Suppressor macrophage treated with lipopolysaccharide for 1 hour (primary cell): ENCODE data around the gene GRID2.

Experiments
- DNase-seq, 3 donors: peaks; one replicate each; pipeline ENCODE4 v3.0.0-alpha.2; 2020 to 2022

Gene GRID2

GRCh38 chr4:92988301-92988700 is 684.5 kb downstream of the GRID2 start:
- DNase-seq, result no peak

DNA sequence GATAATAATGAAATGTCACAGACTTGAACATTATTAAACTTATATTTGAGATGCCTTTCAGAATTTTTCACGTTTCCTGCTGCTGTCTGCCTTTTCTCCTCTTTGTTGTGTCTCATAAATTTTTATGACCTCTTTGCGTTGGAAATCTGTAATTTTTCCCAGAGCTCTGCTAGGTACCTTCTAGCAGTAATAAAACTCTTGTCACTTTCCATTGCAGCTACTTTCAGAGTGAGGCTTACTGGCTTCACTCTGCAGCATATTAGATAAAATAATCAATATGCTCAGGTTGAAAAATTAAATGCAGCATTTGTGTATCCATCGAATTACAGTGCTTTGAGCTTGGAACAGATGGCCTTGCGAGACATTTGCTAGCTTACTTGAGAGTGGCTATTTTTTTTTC is 689.0 kb downstream of the GRID2 start:
- no peak for DNase-seq

GRCh38 chr4:92994727-92995126 is 691.0 kb downstream of the GRID2 start:
- DNase-seq, result no peak

GRCh38 chr4:92996533-92996932 is 692.8 kb downstream of the GRID2 start:
- DNase-seq, result no peak

DNA sequence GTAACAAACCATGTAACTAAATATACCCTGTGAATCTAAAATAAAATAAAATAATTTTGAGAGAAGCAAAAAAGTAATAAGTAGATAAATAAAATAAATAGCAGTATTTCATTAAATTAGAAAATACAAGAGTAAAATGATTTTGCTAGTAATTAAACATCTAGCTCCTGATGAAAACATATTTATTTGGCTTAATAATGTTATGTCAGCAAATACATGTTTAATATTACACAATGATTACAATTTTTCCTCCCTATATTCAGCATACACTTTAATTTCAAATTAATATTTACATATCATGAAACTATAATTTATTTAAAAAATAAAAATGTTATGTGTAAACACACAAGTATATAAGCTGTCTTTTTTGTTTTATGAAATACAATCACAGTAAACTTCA is 697.1 kb downstream of the GRID2 start:
- no peak for DNase-seq

GRCh38 chr4:93002240-93002639 is 698.5 kb downstream of the GRID2 start:
- no peak for DNase-seq

DNA sequence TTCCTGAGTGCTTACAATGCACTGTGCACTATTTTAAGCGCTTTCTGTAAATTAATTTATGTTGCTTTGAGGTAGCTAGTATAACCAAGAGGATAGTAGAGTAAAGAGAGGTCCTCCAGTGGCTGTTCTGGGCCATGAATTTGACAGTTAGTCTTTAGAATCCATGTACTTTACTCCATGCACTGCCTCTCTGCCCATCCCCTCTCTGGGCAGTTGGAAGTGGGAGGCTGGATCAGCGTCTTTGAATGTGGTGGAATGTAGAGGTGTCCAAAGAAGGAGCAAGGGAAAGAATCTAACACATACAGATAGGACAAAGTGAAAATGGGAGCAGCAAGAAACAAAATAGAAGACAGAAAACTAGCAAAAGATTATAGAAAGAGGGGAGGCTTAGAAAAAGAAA is 712.6 kb downstream of the GRID2 start:
- DNase-seq, result no peak

DNA sequence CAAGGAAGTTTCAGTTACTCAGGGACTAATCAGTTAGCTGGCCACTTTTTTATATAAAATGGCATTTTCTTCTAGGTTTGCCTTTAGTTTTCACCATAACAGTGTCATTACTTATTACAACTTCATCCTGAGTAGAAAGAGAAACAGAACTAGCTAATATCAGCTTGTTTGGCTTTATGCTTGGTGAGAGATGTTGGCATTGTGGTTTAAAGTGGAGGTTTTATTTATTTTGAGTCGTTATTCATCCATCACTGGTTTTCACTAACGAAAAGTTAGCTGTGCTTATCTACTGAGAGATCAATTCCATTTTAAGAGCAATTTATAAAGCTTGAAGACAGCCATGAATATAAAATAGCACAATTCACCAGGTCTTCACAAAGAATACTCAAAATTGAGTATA is 714.5 kb downstream of the GRID2 start:
- no peak for DNase-seq

DNA sequence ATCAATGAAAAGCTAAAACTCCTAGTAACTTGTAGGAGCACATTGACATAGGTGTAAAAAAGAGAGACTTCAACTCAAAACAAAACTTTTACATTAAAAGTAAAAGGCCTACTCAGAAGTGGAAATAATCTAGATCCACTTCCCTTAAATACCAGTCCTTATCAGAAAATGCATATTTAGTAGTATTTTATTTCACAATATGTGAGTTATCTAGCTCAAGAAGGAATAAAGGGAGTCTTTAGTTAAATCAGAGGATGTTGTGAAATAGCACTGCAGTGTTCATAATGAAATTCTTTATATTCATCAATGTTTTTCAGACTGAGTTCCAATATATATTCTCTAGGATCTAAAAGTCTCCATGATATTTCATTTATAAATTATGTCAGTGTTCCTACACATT is 715.0 kb downstream of the GRID2 start:
- DNase-seq, result no peak

DNA sequence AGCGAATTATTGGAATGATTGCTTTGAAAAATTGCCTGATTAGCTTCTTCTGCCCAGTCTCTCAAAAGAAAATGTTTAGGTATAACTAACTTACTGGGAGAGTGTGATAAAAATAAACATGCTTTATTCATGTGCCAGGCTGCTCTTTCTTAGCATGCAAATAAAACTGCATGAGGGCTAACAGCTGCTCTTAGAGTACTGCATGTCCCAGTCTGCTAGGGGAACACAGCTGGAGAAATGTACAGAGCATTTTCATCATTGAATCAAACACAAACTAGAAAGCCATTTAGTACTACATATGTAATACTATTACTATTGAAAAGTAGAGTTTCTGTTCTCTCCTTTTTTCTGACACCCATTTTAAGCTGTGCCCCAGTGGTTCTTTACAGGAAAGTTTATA is 726.0 kb downstream of the GRID2 start:
- no peak for DNase-seq

- DNase-seq, result no peak
These were observed 726.9 kb downstream of the GRID2 start for GRCh38 chr4:93030670-93031069.

GRCh38 chr4:93031431-93032098 is 727.8 kb downstream of the GRID2 start:
- DNase-seq, result no peak

GRCh38 chr4:93042746-93043145 is 739.0 kb downstream of the GRID2 start:
- DNase-seq, result no peak

DNA sequence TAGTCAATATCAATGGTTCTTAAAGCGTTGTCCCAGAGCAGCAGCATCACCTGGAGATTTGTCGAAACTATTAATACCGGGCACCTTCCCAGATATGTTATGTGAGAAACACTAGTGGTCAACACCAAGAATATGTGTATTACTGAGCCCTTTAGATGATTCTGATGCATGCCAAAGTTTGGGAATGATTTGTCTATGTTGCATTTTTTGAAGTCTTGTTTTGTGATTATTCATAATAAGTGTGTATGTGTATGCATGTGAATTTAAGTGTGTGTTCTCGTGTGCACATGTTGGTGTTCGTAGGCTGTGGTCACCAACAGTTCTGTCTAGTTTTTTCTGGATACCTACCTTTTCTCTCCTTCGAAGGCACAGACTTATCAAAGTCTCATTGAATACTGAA is 749.4 kb downstream of the GRID2 start:
- no peak for DNase-seq

DNA sequence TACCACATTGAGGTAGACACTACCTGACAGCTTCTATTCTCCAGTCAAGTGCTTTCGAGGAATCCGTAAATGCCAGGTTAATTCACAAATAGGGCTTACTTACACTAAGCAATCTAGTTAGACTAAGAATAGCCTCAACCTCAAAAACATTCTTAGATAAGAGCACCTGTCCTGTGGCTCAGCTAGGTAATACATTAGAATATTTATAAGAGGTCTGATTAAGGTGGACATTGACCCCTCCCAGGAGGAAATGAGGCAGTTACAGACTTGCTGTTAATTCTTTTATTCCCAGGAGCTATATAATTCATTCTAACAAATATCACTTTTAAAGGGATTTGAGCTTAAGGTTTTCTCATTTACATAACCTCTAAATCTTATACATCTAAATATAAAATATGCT is 758.1 kb downstream of the GRID2 start:
- no peak for DNase-seq

GRCh38 chr4:93063325-93063724 is 759.6 kb downstream of the GRID2 start:
- DNase-seq, result no peak

DNA sequence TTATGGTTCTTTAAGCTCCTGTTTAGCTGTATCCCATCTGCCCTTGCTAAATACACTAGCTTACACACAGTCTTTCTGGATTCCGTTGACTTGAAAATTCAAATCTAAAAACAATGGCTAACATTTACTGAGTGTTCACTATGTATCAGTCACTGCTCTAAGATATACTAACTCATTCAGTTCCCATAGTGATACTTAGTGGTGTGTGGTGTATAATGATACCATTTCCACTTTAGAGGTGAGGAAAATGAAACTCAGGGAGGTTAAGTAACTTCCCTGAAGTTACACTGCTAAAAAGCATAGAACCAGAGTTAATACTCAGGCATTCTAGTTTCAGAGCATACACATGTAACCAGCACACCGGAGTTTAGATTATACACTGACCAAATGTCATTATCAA is 762.0 kb downstream of the GRID2 start:
- no peak for DNase-seq

- no peak for DNase-seq
These were observed 763.0 kb downstream of the GRID2 start for GRCh38 chr4:93066749-93067148.

- DNase-seq, result no peak
These were observed 768.5 kb downstream of the GRID2 start for GRCh38 chr4:93072292-93072691.

DNA sequence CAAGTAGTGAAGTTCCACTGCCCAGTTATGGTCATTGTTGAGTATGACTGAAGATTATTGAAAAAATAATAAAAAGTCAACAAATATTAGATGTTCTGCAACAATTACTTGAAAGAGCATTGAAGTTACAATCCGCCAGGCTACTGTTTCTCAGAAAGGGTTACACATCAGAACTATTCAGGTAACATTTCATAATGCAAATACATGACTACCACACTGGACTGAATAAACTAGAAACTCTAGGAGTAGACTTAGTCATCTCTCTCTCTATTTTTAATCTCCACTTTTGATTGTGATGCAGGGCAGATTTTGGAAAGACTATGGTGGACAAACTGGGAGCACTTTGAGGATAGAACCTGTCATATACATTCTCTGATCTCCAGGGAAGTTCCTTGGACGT is 776.5 kb downstream of the GRID2 start:
- no peak for DNase-seq

DNA sequence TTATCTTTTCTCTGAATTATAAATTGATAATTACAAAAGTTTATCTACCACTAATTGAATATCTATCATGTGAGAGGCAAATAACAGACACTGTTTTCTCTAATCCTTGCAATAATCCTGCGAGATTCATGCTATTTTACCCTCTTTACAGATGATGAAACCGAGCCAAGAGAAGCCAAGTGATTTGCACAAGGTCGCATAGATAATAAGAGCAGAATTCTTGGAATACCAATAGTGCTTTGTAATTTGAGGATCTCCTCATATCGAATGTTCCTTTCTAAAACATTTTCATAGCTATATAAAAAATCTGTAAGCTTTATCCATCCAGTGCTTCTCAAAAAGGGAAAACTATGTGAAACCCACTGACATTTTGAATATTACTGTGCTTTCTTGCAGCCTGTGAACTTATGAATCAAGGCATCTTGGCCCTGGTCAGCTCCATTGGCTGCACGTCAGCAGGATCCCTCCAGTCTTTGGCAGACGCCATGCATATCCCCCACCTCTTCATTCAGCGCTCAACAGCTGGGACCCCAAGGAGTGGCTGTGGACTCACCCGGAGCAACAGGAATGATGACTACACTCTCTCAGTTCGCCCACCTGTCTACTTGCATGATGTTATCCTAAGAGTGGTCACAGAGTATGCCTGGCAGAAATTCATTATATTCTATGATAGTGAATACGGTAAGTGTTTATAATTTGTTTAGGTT is 781.0 kb downstream of the GRID2 start:
- DNase-seq, result no peak

DNA sequence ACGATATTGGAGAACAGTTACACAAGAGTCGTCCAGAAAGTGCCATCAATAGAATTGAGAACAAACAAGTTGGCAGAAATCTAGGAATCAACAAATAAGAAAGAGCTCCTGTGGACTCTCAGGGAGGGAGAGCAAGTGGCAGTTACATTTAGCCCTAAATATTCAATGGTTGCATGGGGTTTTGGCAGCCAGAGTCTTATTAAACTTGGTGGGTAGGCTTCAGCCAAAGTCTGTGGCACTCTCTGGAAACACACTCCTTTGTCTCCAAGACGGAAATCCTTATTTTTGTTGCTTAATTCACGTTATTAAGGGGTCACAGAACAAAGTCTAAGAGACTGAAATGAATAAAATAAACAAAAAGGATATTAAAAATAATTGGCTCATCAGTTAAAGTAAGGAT is 782.6 kb downstream of the GRID2 start:
- DNase-seq, result no peak

- no peak for DNase-seq
These were observed 789.0 kb downstream of the GRID2 start for GRCh38 chr4:93092765-93093164.

GRCh38 chr4:93103042-93103441 is 799.3 kb downstream of the GRID2 start:
- no peak for DNase-seq

DNA sequence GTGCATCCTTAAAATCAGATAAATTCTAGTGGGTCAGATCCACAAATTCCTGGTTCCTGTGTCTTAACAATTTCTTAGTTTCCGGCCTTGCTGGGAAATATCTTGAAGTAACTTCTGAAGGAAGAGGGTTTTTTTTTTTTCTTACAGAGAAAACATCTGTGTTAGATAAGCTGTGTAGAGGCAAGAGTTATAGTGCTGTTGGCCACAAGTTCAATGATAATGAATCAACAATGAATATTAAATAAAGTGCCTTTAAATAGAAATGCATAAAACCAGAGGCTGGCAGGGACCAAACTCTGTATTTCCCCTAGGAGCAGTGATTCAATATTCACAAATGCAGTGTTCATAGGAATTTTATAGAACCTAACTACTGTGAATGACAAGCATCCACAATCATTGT is 812.9 kb downstream of the GRID2 start:
- no peak for DNase-seq
